Measurements from ENCODE around the gene PTPN9. TPM values are rescaled to one million over a fixed set of nuclear protein-coding genes. Genes with fewer than 3 reads are reported as not detected.

The PTPN9 gene
- 10 to 100 TPM in 4 of 6 donors, 1 to 10 TPM in 2; 8.4 to 32.9 (median 22.7) TPM for total RNA-seq

DNA sequence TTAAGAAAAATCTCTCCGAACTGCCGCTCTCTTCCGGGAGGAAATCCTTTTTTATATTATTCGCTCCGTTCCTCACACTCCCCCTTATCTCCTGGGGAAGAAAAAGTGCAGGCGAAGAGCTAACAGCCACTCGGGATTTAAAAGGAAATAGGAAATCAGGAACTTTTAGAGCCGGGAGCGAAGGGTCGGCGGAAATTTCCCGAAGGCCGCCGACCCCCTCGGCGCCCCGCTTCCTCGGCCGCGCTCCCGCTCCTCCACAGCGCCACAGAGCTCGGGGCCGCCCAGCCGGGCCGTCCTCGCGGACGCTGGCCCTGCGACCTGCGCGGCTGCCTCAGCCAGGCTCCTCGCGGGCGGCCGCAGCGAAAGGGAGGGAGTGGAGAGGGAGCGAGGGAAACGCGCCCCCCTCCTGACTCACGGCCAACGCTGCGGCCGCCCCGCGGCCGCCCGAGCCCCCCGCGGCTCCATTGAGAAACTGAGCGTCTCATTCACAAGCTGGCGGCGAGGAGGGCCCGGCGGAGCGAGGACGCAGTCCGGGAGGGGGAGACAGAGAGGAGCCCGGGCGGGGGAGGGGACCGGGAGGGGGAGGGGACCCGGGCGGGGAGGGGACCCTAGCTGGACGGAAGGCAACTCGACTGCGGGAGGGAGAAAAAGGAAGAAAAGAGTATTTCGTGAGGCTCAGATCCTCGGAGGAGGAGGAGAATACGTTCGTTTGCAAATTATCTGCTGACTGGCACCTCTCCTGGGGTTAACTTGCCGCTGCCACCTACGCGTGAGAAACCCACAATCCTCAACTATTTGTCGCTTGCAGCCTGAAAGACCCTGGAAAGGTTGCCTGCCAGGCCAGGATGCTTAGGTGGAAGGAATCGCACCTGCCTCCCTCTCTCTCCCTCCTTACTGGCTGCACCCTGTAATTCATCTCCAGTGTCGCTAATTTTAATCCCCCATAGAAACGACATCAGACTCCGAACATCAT lies at the start of gene PTPN9:
PTPN9 (minus strand) TSS at position 368 of the 973 bp plus-strand sequence. CDS start 539 bp downstream, outside the sequence.
- Histone ChIP-seq H3K27ac (peak within 1 kb of the TSS; percentile 86 to 94 (median 90)), H3K4me3 (peak within 1 kb of the TSS; percentile 77 to 96 (median 86)), H3K9me3 (no peaks in the 10 kb centered on the region), H3K27me3 (no peaks in the 10 kb centered on the region), H3K36me3 (no peaks in the 10 kb centered on the region), H3K4me1 (peaks cover 12 to 20% (median 16%) of the 10 kb centered on the region in 4 donors)
- DNase-seq, result peak; percentile 82 to 94
- 1 to 2% methylated on average over 44 to 75 of the region's 78 CpGs for WGBS, 2 donors
- ATAC-seq (ENCODE audit: low FRiP score in 2 of 2), result peak; percentile 88 to 92
- TF ChIP-seq POLR2A (IDR thresholded peaks at IDR 0.05) (peak in 2 of 4 donors; percentile 42 to 47), EP300 (IDR thresholded peaks at IDR 0.05) (no peak), POLR2AphosphoS5 (IDR thresholded peaks at IDR 0.05) (peak in 1 of 2 donors; percentile 59)
- TF ChIP-seq, protein P1, sequence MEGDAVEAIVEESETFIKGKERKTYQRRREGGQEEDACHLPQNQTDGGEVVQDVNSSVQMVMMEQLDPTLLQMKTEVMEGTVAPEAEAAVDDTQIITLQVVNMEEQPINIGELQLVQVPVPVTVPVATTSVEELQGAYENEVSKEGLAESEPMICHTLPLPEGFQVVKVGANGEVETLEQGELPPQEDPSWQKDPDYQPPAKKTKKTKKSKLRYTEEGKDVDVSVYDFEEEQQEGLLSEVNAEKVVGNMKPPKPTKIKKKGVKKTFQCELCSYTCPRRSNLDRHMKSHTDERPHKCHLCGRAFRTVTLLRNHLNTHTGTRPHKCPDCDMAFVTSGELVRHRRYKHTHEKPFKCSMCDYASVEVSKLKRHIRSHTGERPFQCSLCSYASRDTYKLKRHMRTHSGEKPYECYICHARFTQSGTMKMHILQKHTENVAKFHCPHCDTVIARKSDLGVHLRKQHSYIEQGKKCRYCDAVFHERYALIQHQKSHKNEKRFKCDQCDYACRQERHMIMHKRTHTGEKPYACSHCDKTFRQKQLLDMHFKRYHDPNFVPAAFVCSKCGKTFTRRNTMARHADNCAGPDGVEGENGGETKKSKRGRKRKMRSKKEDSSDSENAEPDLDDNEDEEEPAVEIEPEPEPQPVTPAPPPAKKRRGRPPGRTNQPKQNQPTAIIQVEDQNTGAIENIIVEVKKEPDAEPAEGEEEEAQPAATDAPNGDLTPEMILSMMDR (IDR thresholded peaks at IDR 0.05), result peak in 5 of 6 experiments; percentile 9 to 67 (median 34)

DNA sequence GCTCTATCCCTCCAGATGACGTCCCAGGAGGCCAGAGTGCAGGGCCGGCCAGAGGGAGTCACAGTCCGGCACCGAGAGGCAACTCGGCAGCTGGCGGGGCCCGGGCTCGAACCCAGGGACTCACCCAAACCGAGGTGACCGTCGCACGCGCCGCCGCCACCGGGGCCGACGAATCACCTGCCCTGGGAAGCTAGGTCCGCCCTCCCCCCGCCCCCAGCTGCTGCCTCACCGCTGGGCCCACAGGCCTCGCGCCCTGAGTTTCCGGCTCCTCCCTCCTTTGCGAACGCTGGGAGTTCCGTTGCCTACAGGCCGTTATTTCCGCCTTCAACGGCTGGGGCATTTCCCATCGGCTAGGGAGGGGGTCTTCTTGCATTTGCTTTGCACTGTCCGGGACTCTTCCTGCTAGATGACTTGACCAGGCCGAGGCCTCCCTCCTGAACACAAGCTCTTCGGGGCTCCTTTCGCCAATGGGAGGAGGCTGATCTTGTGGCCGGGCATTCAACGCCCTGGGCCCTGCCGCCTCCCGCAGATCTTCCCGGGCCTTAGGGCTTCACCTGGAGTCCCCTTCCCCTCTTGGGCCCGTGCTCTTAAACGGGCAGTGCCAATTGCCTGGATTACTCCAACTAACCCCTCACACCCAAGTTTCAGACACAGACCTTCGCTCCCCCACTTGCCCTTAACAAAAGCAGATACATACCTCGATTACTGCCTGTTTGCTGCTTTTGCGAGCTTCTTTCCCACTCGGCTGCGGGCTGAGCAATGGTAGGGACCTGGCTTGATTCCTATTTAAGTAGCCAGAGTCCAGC lies 46.6 kb upstream of the PTPN9 start, which contains the start of gene SNUPN:
SNUPN (minus strand) TSS at position 184 of the 806 bp plus-strand sequence. CDS start 4,674 bp downstream, outside the sequence.
- H3K9me3 ChIP-seq, result no peaks in the 10 kb centered on the region
- peaks cover 16 to 26% (median 21%) of the 10 kb centered on the region in 4 donors for H3K4me1 ChIP-seq
- peak within 1 kb of the TSS; percentile 91 to 99 (median 96) for H3K27ac ChIP-seq
- ATAC-seq (ENCODE audit: low FRiP score in 2 of 2) (peak; percentile 95 to 98), DNase-seq (peak; percentile 98)
- peak in 3 of 4 donors; percentile 19 to 73 (median 33) for TF ChIP-seq POLR2A (IDR thresholded peaks at IDR 0.05)
- TF ChIP-seq, protein P1 (IDR thresholded peaks at IDR 0.05), result peak in 1 of 6 experiments; percentile 14
- TF ChIP-seq EP300 (IDR thresholded peaks at IDR 0.05), result peak in 1 of 4 donors; percentile 57
- peak; percentile 89 to 93 for TF ChIP-seq POLR2AphosphoS5 (IDR thresholded peaks at IDR 0.05)
- H3K4me3 ChIP-seq, result peak within 1 kb of the TSS; percentile 78 to 95 (median 92)
- H3K36me3 ChIP-seq, result no peaks in the 10 kb centered on the region
- WGBS, 2 donors, result 1 to 4% methylated on average over 20 to 34 of the region's 47 CpGs
- no peaks in the 10 kb centered on the region for H3K27me3 ChIP-seq

DNA sequence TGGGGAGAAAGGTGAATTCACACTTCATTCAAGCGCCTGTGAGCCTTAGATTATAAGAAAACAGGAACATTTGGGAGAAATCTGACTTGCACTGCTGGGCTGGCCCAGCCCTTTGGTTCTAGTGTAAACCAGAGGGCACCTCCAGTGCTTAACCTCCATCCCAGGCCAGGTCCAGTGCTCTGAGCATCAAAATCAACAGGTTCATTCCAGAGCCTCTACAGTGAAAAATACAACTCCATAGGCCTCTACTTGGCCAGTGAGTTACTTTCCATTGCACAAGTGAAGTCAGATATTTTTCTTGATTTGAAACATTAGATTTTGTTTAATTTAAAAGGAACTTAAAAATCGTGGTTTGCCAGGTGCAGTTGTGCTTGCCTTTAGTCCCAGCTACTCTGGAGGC lies 43.4 kb upstream of the PTPN9 start:
- ATAC-seq (ENCODE audit: low FRiP score in 2 of 2) (no peak), DNase-seq (no peak)
- TF ChIP-seq POLR2AphosphoS5 (IDR thresholded peaks at IDR 0.05), result no peak
- TF ChIP-seq POLR2A (IDR thresholded peaks at IDR 0.05), result no peak
- TF ChIP-seq, protein P1 (IDR thresholded peaks at IDR 0.05), result no peak
- TF ChIP-seq EP300 (IDR thresholded peaks at IDR 0.05), result no peak
- Histone ChIP-seq H3K4me1 (peaks cover 23 to 38% (median 30%) of the 10 kb centered on the region in 4 donors), H3K27ac (no peak overlapping the region), H3K36me3 (peaks cover 4 to 30% (median 16%) of the 10 kb centered on the region in 4 donors), H3K27me3 (no peaks in the 10 kb centered on the region), H3K9me3 (no peaks in the 10 kb centered on the region), H3K4me3 (no peak overlapping the region)
- WGBS, 2 donors, result 59 to 75% methylated on average over 2 of the region's 2 CpGs

DNA sequence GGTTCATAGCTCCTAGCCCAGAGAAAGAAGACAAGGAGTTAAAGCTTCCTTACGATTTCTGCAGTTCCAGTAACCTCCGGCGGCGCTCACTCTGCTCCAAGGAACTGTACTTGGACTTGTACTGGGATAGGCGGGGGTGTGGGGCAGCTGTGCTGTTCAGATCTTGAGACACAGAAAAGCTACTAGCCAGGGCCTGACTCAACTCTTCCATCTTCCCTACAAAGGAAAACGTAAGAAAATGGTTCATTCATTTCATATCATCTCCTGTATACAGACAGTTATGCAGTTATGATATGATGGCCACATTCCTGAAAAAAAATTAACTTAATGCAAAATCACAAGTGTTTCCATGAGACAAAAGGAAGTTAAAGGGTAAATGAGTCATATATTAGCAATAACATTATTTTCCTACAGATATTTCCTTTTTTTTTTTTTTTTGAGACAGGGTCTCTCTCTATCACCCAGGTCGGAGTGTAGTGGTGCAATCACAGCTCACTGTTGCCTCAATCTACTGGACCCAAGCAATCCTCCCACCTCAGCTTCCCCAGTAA lies 41.8 kb upstream of the PTPN9 start:
- WGBS, 2 donors, result 46 to 61% methylated on average over 7 of the region's 7 CpGs
- Histone ChIP-seq H3K27ac (peak overlapping the region; percentile 28 to 80 (median 60)), H3K4me1 (peaks cover 17 to 31% (median 23%) of the 10 kb centered on the region in 4 donors), H3K9me3 (no peaks in the 10 kb centered on the region), H3K36me3 (peaks cover 10 to 46% (median 32%) of the 10 kb centered on the region in 4 donors), H3K4me3 (peak overlapping the region in 3 of 4 donors; percentile 9 to 27 (median 9)), H3K27me3 (no peaks in the 10 kb centered on the region)
- ATAC-seq (ENCODE audit: low FRiP score in 2 of 2) (peak; percentile 79 to 87), DNase-seq (peak in 1 of 2 donors; percentile 79)
- TF ChIP-seq, protein P1 (IDR thresholded peaks at IDR 0.05), result peak in 3 of 6 experiments; percentile 18 to 41 (median 28)
- no peak for TF ChIP-seq EP300 (IDR thresholded peaks at IDR 0.05)
